Muscle layer of duodenum (tissue), 2 donors: ENCODE measurements around the gene TTL.

Experiments used
- H3K27ac ChIP-seq: one replicate; pipeline ENCODE4 v1.7.0; 2013; ENCODE audit warnings: mild to moderate bottlenecking, low read length
- H3K27me3 ChIP-seq: one replicate; pipeline ENCODE4 v1.7.0; 2013; ENCODE audit warnings: low read depth, mild to moderate bottlenecking, control low read depth, low read length
- H3K36me3 ChIP-seq, 2 donors: one replicate each; pipeline ENCODE4 v1.7.0; 2013; ENCODE audit warnings: low read length in 2 of 2, control low read depth in 1 of 2, mild to moderate bottlenecking in 1 of 2; ENCODE audit not compliant: insufficient read depth in 2 of 2, control insufficient read depth in 1 of 2
- H3K4me1 ChIP-seq, 2 donors: one replicate each; pipeline ENCODE4 v1.7.0; 2013; ENCODE audit warnings: low read length in 2 of 2, mild to moderate bottlenecking in 2 of 2, control low read depth in 1 of 2, moderate library complexity in 1 of 2; ENCODE audit not compliant: insufficient read depth in 2 of 2, control insufficient read depth in 1 of 2
- H3K4me3 ChIP-seq, 2 donors: one replicate each; pipeline ENCODE4 v1.7.0; 2013; ENCODE audit warnings: low read length in 2 of 2, low read depth in 1 of 2, mild to moderate bottlenecking in 1 of 2
- H3K9me3 ChIP-seq, 2 donors: one replicate each; pipeline ENCODE4 v1.7.0; 2013; ENCODE audit warnings: low read length in 2 of 2, control low read depth in 1 of 2, mild to moderate bottlenecking in 1 of 2; ENCODE audit not compliant: control insufficient read depth in 1 of 2
- donor health status: healthy.

Gene TTL

GRCh38 chr2:112585400-112585799 is 103.4 kb downstream of the TTL start:
- peak overlapping the region; percentile 64 to 77 for H3K4me3 ChIP-seq
- no peaks in the 10 kb centered on the region for H3K9me3 ChIP-seq
- H3K4me1 ChIP-seq: peaks cover 7 to 20% of the 10 kb centered on the region in 2 donors
- peaks cover 18 to 27% of the 10 kb centered on the region in 2 donors for H3K36me3 ChIP-seq
- H3K27ac ChIP-seq: peak overlapping the region; percentile 97
- no peaks in the 10 kb centered on the region for H3K27me3 ChIP-seq

- Histone ChIP-seq H3K36me3 (peaks cover 18 to 32% of the 10 kb centered on the region in 2 donors), H3K9me3 (no peaks in the 10 kb centered on the region), H3K4me1 (peaks cover 7 to 20% of the 10 kb centered on the region in 2 donors), H3K27ac (no peak overlapping the region), H3K4me3 (no peak overlapping the region), H3K27me3 (no peaks in the 10 kb centered on the region)
Measured at GRCh38 chr2:112585873-112586464, 104.0 kb downstream of the TTL start.

DNA sequence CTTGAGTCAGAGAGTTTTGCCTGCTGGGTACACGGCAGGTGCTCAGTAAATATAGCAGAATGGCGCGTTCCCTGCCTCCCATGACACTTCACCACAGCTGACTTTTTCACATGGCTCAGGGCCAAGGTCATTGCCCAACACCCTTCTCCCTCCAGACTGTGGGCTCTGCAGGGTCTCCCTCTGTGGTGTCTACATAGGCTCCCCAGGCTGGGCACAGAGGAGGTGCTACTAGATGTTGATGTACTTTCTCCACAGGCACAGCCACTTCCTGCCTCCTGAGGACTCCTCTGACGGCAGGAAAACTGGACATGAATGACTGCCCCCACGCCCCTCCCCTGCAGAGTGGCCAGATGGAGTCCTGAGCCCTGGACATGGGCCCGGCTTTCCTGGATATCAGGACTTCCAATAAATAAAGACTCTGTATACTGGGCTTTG is 106.7 kb downstream of the TTL start:
- no peak overlapping the region for H3K27ac ChIP-seq
- no peak overlapping the region for H3K4me3 ChIP-seq
- peaks cover 18 to 33% of the 10 kb centered on the region in 2 donors for H3K36me3 ChIP-seq
- H3K27me3 ChIP-seq: no peaks in the 10 kb centered on the region
- H3K4me1 ChIP-seq: peaks cover 6 to 20% of the 10 kb centered on the region in 2 donors
- no peaks in the 10 kb centered on the region for H3K9me3 ChIP-seq
